Kidney capillary endothelial cell (primary cell): ENCODE measurements around the gene CD40.

ENCODE experiments used
- DNase-seq: peaks from one replicate; pipeline ENCODE4 v3.0.0-alpha.2; 2018; ENCODE audit warnings: low spot score

The CD40 gene

DNA sequence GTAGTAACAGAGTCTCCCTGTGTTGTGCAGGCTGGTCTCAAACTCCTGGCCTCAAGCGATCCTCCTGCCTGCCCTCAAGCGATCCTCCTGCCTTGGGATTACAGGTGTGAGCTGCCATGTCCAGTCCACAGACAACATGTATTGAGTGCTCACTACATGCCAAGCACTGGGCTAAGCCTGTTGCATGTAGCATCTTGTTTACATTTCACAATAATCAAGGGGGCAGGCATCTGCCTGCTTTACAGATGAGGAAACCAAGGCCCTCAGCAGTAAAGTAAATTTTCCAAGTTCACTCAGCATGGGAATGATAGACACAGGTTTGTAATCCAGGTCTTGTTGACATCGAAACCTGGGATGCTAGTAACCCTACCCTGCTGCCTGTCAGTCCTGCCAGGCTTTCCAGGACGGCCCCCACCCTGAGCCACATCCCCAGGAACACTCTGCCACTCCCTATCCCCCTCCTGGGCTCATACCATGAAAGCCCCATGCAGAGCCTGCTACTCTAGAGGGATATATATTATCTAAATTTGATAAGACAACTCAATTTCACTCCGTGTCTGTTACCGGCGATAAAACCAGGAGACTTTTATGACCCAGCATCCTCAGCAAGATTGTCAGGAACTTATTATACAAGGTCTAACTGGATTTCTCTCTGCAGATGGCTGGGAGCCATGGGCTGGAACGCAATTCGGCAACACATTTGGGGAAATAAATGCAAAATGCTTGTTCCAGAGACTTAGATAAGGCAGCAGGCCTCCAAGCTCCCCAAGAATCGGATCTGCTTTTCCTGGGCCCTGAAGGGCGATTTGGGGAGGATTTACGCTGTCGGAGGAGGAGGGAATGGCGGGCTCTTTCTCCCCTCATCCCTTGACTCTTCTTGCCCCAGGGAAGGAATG, 30.4 kb downstream of the CD40 start:
- no peak for DNase-seq

DNA sequence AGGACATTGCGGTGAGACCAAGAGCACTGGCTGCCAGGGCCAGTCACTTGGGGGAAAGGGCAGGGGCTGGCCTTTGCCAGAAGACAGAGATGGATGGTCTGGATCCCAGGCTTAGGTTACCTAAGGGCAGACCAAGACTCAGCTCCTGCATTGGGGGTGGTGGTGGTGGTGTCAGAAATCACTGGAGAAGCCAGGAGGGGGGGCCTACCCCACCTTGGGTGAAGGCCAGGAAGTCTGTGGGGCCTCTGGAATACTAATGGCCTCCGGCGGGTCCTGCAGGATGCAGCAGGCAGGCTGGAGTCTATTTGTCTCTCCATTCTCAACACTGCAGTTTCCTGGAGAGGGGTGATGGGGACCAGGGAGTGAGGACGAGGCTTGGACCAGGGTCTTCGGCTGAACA, 32.8 kb downstream of the CD40 start:
- DNase-seq: no peak

DNA sequence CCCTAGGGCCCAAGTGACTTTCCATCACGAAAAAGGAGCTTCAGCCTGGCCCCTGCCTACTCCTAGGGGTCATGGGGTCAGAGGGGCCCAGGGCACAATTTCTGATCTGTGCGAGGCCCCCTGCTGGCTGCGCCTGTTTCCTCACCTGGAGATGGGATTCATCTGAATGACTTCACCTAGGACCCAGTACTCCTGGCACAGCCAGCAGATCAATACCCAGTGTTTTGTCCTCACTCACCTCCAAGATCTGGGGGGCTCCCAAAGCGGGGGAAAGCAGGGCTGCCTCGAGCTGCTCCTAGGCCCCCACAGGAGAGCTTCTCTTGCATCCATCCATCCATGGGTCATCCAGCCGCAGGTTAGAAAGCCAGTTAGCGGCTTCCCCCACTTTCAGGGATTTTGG, 33.8 kb downstream of the CD40 start:
- no peak for DNase-seq

DNA sequence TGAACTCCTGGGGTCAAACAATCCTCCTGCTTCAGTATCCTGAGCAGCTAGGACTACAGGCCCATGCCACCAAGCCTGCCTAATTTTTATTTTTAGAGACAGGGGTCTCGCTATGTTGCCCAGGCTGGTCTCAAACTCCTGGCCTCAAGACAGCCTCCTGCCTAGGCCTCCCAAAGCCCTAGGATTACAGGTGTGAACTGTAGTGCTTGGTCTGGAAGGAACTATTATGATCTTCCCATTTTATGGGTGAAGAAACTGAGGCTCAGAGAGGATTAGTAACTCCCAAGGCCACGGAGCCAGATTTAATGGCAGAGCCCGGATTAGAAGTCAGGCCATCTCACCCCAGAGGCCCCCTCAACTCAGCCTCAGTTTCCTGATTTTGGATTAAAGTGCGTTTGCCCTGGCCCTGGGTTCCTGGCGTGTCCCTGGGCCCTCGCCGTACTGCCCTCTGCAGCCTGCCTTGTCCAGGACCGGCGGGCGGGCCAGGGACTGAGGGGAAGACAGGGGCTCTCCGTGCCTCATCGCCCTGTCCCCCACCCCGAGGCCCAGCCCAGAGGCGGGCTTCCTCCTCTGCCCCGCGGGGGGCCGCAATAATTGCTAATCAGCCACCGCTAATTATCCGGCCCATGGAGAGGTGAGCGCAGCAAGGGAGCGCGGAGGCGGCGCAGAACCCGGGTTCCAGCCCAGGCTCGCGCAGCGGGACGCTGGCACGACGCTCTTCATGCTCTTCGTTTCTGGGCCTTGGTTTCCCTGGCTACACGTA, 34.9 kb downstream of the CD40 start:
- no peak for DNase-seq

DNA sequence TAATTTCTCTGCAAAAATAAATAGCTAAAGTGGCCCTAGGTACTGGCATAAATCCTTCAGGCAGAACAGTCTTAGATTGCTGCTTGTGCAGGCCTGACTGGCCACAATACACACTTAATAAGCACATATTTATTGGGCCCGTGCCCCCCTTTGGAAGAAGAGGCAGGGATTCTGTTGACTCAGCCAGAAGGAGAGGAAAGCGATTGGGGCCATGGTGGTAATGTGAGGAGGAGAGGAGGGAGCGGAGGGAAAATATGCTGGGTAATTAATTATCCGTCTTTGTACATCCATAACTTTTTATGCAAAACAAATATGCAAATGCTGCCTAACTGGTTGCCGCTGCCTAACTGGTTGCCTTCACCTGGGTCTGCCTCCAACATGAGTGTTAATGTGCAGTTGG, 36.2 kb downstream of the CD40 start:
- DNase-seq: no peak

DNA sequence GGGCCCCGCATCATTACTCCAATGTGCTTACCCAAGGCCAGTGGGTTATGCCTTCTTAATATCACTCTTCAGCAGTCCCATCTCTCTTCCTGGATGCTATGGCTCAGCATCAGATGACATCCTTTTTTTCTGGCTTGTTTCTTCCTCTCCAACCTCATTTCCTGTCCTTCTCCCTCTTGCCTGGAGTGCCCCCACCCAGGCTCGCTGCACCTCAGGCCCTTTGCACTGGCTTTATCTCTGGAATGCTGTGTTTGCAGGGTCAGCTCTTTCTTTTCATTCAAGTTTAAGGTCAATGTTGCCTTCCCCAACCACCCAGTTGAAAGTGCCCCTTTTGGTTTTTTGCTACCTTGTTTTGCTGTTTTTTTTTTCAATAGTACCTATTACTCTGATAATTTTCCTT, 36.7 kb downstream of the CD40 start:
- DNase-seq: no peak

DNA sequence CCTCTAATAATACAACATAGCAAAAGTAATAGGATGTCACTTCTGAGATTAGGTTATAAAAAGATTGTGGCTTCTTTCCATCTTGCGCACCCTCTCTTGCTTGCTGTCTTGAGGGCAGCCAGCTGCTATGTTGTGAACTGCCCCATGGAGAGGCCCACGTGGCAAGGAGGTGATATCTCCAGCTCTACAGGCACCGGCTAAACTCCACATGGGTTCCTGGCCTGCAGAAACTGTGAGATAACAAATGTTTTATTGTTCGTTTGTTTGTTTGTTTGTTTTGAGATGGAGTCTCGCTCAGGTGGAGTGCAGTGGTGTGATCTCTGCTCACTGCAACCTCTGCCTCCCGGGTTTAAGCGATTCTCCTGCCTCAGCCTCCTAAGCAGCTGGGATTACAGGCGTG, 38.0 kb downstream of the CD40 start:
- DNase-seq: no peak

DNA sequence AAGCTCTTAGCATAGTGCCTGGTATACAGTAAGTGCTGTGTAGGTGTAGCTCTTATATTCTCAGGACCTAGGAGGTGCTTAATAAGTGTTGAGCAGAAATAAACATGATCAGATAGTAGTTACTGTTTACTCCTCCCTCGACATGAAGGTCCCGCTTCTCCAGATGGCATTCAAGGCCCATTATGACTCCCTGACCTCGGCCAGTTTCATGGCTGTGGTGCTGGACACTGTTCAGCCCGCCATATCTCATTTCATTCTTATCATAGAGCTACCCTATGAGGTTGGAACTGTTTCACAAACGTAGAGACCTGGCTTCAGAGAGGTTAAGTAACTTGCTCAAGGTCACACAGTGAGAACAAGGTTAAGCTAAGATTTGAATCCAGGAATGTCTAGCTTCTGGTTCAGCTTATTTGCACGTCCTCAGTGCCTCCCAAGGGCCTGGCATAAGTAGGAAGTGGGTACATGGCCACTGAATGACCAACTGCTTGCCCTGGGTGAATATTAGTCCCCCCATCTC, 39.0 kb downstream of the CD40 start:
- DNase-seq: no peak

DNA sequence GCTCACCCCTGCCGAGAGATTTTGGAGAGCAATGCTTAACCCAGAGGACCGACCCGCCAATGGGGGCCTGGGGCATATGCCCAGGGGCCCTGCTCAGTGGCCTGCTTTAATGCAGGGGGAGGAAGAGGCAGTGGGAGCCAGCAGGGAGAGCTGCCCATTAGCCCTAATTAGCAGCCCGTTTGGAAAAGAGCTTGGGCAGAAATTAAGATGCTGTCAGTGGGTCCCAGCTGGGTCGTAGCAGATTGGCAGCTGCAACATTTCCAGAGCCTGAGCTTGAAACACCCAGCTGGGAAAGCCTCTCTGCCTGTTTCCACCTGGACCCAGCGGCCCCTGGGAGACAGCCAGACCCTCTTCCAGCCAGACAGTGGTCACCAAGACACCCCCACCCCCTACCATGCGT, 39.5 kb downstream of the CD40 start:
- DNase-seq: no peak

DNA sequence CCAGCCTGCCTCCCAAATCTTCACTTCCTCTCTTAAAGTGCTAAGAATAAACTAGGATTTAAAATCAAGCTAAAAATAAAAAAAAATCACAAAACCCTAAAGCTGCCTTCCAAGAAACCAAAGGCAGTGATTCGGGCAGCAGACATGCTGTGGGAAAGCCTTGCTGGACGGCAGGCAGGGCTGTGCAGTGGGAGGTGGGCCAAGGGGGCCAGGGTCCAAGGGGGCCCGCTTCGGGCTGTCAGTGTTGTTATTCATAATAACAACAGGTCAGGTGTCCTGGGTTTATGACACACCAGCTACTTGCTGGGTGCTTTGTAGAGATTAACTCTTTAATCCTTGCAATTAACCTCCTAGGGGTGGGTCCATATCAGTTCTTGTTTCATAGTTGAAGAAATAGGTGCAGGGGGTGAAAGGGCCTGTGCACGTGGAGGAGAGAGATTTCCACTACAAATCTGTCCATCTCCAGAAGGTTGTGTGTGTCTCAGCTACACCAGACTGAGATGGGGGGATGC, 40.4 kb downstream of the CD40 start:
- DNase-seq: no peak

DNA sequence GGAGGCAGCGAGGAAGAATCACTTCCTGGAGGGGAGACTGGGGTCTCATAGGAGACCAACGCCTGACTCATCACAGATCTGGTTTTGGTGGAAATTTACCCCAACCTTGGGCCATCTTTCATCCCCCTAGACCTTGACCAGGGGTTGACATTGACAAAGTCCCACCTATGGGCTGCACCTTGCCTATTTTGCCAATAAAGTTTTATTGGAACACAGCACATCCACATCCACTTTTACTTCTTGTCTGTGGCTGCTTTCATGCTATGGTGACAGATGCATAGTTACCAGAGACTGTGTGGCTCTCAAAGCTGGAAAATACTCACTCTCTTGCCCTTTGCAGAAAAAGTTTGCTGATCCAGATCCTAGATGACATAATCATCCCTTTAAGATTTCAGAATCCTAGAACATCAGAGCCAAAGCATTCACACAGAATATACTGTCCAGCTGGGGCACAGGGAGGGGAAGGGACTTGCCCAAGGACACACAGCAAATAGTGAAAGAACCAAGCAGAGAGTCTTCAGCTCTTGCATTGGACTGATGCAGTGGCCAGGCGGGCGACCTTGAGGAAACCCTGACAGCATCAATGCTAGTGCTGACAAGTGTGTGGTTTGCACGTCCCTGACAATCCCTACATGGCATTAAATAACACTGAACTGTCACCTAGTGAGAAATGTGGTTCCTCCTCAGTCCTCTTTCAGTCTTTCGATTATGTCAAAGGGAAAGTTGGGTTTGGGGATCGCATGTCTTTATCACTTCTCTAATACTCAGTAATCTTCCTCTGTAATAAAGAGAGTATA, 41.2 kb downstream of the CD40 start:
- no peak for DNase-seq

DNA sequence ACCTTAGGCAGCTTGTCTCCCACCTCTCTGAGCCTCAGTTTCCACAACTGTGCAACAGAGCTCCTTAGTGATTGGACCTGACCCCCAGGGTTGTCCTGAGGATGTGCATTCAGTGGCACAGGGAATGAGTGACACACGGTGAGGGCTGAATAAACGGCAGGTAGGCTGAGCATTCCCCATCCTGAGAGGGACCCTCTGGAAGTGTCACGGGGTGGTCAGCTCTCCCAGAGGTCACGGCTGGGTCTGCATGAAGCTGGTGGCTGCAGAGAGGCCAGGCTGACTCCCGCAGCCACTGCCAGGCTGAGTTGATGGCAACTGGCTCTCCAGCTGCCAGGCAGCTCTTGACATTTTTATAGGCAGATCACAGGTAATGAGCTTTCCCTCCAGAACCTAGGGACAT, 42.5 kb downstream of the CD40 start:
- no peak for DNase-seq

DNA sequence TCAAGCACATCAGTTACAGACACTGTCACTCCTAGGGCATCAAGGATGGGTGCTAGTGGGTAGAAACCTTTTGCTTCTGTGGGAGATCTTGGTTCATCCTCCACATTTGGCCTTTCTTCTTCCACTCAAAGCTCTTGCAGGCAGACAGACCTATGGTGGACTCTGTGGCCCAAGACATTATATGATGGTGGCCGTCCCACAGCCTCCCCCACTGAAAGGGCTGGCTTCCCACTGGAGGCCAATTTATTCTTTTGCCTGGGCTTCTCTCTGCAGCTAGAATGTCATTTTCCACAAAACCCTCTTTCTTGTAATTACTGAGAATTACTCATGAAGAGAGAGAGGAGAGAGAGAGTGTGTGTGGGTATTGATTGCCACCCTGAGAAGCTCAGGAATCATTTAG, 43.8 kb downstream of the CD40 start:
- DNase-seq: no peak

DNA sequence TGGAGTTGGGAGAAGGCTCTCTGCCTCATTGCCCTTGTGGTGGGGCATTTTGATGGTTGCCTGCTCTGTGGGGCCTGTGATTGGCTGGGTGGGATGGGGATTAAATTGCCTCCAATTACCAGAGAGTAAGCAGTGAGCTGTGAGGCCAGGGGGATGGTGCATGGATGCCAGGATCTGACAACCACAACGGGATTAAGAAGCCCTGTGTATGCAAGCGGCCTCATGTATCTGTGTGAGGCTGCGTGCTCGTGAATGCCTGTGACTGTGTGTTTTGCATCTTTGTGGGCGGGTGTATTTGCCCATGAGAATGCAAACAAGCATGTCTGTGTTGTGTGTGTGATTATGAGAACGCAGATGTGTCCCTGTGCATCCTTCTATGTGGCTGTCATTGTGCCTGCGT, 46.1 kb downstream of the CD40 start:
- DNase-seq: no peak

DNA sequence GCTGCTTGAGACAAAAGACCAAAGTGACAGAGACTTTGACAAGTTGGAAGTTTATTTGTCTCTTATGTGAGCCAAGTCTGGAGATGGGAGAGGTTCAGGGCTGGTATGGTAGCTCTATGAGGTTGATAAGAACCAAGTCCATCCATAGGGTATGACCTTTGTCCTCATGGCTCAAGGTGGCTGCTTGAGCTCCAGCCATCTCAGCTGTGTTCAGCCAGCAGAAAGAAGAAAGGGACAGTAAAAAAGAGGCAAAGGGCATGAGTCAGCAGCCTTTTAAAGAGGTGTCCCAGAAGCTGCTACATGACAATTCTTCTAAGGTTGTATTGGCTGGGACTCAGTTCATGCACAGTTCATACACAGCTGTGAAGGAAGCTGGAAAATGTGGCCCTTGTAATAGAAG, 49.0 kb downstream of the CD40 start:
- no peak for DNase-seq

DNA sequence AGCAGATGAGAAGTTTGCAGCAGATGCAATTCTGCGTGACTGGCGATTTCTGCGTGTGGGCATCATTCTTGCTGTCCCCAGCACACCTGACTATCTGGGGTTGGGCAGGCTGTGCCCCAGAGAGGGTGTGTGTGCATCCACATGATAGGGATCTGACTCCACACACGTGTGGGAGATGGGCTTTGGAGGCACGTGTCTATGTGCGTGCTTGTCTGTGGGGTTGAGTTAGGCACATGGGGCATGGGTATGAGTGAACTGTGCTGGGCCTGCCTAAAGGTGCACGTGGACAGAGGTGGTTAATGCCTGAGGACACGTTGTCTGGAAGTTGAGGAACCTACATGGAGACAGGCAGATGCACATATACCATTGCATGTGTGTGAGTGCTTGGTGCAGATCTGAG, 50.3 kb downstream of the CD40 start:
- no peak for DNase-seq

DNA sequence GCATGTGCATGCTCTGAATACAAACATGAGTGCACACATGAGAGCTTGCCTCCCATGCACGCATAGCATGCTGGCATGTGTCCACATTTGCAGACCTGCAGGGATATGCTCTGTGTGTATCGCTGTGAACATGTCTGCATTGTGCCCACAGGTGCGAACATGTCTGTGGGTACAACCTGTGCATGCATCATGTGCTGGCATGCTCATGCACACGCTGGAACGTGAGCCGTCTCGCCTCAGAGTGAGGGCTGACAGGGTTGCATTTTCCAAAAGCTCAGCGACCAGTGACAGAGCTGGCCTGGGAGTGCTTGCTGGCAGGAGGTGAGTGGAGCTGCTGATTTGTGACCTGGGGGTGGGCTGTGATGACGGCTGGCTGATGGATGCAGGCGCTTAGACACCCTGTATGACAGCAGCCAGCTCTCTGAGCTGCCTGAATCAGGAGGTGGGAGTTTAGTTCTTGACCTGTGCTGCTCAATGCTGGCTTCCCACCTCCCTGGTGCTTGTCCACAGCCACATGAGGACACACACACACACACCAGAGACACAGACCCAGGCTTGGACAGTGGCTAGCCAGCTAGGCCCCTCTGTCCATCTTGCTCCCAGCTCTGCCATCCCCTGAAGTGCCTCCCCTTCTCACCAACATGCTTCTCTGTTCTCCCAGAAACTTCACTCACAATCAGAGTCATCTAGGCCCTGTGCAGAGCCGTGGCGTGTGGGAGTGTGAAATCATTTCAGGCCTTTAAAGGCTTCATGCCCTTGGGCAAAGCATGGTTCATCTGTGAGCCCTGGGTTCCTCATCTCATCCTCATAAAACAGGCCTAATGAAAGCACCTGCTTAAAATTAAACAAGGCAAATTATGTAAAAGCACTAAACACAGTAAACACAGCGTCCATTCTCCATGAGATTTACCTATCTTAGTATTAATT, 51.4 kb downstream of the CD40 start:
- DNase-seq: no peak

DNA sequence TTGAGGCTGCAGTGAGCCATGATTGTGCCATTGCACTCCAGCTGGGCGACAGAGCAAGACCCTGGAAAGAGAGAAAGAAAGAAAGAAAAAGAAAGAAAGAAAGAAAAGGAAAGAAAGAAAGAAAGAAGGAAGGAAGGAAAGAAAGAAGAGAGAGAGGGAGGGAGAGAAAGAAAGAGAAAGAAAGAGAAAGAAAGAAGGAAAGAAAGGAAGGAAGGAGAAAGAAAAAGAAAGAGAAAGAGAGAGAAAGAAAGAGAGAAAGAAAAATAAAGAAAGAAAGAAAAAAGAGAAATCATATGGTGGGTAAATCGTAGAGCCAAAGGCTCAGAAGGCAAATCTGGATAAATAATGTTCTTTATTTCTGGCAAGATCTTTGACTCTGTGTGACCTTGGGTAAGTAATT, 53.4 kb downstream of the CD40 start:
- DNase-seq: no peak

DNA sequence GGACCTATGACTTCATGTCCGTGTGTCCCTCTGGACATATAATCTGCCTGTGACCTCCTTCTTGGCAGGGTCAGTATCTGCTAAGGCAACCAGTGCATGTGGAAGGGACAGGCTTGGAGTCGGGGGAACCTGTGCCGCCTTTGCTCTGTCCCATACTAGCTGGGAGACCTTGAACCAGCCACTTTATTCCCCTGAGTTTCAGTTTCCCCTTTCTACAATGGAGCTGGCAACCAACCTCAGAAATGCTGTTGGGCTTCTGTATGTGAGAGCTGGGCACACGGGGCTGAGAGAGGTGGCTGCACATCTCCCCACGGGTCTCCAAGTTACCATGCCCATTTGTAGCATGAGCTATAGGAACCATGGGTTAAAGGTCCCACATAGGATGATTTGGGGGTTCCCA, 53.8 kb downstream of the CD40 start:
- no peak for DNase-seq

DNA sequence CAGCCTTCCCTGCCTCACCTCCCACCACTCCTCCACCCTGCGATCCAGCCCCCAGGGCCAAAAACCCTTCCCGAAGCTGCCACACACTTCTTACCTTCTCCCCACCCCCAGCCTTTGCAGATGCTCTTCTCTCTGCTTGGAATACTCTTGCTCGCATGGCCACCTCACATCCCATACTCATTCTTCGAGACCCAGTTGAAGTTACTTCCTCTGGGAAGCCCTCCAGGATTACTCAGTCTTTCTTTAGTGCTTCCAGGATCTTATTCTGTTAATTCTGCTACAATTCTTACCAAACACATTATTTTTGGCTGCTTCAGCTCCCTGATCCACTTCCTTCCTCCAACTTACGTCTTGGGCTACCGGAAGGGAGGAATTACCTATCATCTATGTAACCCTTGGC, 54.3 kb downstream of the CD40 start:
- DNase-seq: no peak

DNA sequence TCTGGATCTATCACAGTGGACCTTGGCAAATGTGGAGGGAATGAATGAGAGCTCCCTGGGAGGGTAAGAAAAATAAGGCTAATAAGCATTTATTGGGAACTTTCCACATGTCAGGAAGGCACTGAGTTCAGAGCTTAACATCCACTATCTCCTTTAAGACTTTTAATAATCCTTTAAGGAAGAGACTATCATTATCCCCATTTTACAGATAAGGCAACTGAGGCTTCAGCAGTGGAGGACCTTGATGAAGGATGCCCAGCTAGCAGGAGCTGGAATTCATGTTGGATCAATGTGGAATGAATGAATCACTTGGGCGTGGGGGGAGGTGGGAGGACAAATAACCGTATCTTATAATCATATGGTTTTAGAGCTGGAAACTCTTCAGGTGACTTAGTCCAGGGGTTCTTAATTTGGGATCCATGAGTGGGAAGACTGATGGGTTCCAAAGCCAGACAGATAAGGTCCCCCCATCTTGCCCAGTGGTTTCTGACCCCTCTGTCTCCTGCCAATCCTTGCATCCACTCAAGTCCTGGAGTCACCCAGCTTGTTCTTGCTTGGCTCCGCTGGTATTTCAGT, 54.9 kb downstream of the CD40 start:
- DNase-seq: no peak
